K562 (cell line): ENCODE data around the gene NSUN3. TPM values are rescaled to one million over a fixed set of nuclear protein-coding genes. Genes with fewer than 3 reads are reported as not detected.

Source experiments
- ATAC-seq: fragments of 200-7000 bp; cut with Tn5 transposase; 3 replicates; pipeline ENCODE4 v1.9.1; 2020; ENCODE audit warnings: moderate library complexity
- BruUV-seq: library from RNA; stranded (reverse); fragments of 400-500 nt; replicated peaks from 2 replicates; lab custom pipeline; 2021; lab: Mats Ljungman, UMichigan
- CTCF ChIA-PET: fragments of 300-600 bp; formaldehyde crosslinking; extraction: SDS; loops from one replicate; lab custom pipeline; 2021; ENCODE audit warnings: low intra/inter-chr PET ratio; lab: Yijun Ruan, JAX
- POLR2A ChIA-PET: fragments of 300-600, 350-650 bp; sonication (Branson Sonifier 250); formaldehyde crosslinking; extraction: SDS; loops from one replicate; lab custom pipeline; 2021; ENCODE audit warnings: antibody characterized with exemption, inconsistent platforms; lab: Yijun Ruan, JAX
- DNase-seq, 4 experiments: peaks; one replicate each; pipeline versions ENCODE4 v3.0.0 to v3.0.0-alpha.2; 2011 to 2018; ENCODE audit warnings: low spot score in 3 of 4, mixed read lengths in 3 of 4; ENCODE audit errors: extremely low read depth in 1 of 4
- FAIRE-seq: peaks from 2 replicates; lab custom pipeline; 2011; peaks lifted over from hg19 to GRCh38; lab: Jason Lieb, UNC
- H2AFZ ChIP-seq: 2 replicates; pipeline ENCODE4 v1.6.0; 2011; ENCODE audit warnings: low read depth, low read length, control low read depth, inconsistent platforms
- H3K27ac ChIP-seq: fragments of 200-600 bp; 3 replicates; pipeline ENCODE4 v1.8.0; 2011; ENCODE audit warnings: low read depth, mild to moderate bottlenecking, control low read depth, inconsistent platforms, low read length, moderate library complexity, mixed read lengths; ENCODE audit errors: extremely low read depth
- H3K27me3 ChIP-seq, 2 experiments: fragments of 300-600 bp in 1 of 2; 2 replicates in 1 of 2; 3 replicates in 1 of 2; pipeline versions ENCODE4 v1.6.0 to v1.8.0; 2011; ENCODE audit warnings: inconsistent platforms in 2 of 2, low read length in 2 of 2, mild to moderate bottlenecking in 1 of 2, mixed read lengths in 1 of 2, moderate library complexity in 1 of 2; ENCODE audit not compliant: control insufficient read depth in 2 of 2, insufficient read depth in 2 of 2
- H3K36me3 ChIP-seq: fragments of 300-600 bp; 3 replicates; pipeline ENCODE4 v1.8.0; 2011; ENCODE audit warnings: mild to moderate bottlenecking, low read length, inconsistent platforms; ENCODE audit not compliant: control insufficient read depth, insufficient read depth
- H3K4me1 ChIP-seq, 2 experiments: fragments of 200-600 bp in 1 of 2; replicated peaks in 1 of 2; 2 replicates in 1 of 2; 3 replicates in 1 of 2; pipeline versions ENCODE4 v1.5.1 to v1.8.0; 2011; ENCODE audit warnings: inconsistent platforms in 2 of 2, low read length in 2 of 2, mild to moderate bottlenecking in 1 of 2, mixed read lengths in 1 of 2, moderate library complexity in 1 of 2; ENCODE audit not compliant: control insufficient read depth in 2 of 2, insufficient read depth in 2 of 2
- H3K4me2 ChIP-seq: 2 replicates; pipeline ENCODE4 v1.6.1; 2011; ENCODE audit warnings: low read length, control low read depth, inconsistent platforms, mixed read lengths; ENCODE audit not compliant: insufficient read depth
- H3K4me3 ChIP-seq: fragments of 200-600 bp; sonication (generic), shearing (Covaris generic); 2 replicates; pipeline ENCODE4 v1.5.1; 2016; ENCODE audit warnings: control low read depth, inconsistent platforms
- H3K79me2 ChIP-seq: fragments of 200-600 bp; 3 replicates; pipeline ENCODE4 v1.8.0; 2011; ENCODE audit warnings: low read length, inconsistent platforms; ENCODE audit not compliant: control insufficient read depth, insufficient read depth
- H3K9ac ChIP-seq, 2 experiments: 2 replicates each; pipeline versions ENCODE4 v1.6.0 to v1.6.1; 2011; ENCODE audit warnings: low read depth in 2 of 2, low read length in 2 of 2, control low read depth in 1 of 2, inconsistent platforms in 1 of 2, mild to moderate bottlenecking in 1 of 2, mixed read lengths in 1 of 2; ENCODE audit not compliant: insufficient read depth in 1 of 2
- H3K9me1 ChIP-seq: one replicate; pipeline ENCODE4 v1.6.0; 2011; ENCODE audit warnings: inconsistent platforms, mild to moderate bottlenecking, low read length, moderate library complexity; ENCODE audit not compliant: control insufficient read depth, insufficient read depth
- H3K9me3 ChIP-seq: replicated peaks from 2 replicates; pipeline ENCODE4 v1.5.1; 2011; ENCODE audit warnings: low read depth, low read length, inconsistent platforms; ENCODE audit not compliant: control insufficient read depth, insufficient read depth
- H4K20me1 ChIP-seq: replicated peaks from 2 replicates; pipeline ENCODE4 v1.6.1; 2011; ENCODE audit warnings: low read length, inconsistent platforms, mixed read lengths; ENCODE audit not compliant: control insufficient read depth, insufficient read depth
- CTCF ChIP-seq, 3 experiments: IDR thresholded peaks in 2 of 3; conservative IDR thresholded peaks in 1 of 3; 2 replicates each; pipeline ENCODE4 v1.5.1; 2011 to 2012; ENCODE audit warnings: low read length in 3 of 3, mild to moderate bottlenecking in 3 of 3, control low read depth in 2 of 3, improper control_type of control experiment in 1 of 3, inconsistent platforms in 1 of 3, low read depth in 1 of 3, mixed read lengths in 1 of 3, moderate library complexity in 1 of 3; ENCODE audit not compliant: insufficient read depth in 2 of 3
- ESRRA ChIP-seq: fragments of 450-650 bp; IDR thresholded peaks from 2 replicates; pipeline ENCODE4 v1.6.1; 2014; ENCODE audit warnings: low read depth, mild to moderate bottlenecking, moderate library complexity, borderline replicate concordance
- PBX2 ChIP-seq, 2 experiments: IDR thresholded peaks in 1 of 2; conservative IDR thresholded peaks in 1 of 2; 2 replicates each; pipeline ENCODE4 v1.6.1; 2016; ENCODE audit warnings: low read depth in 2 of 2, mild to moderate bottlenecking in 1 of 2, missing compliant biosample characterization in 1 of 2, missing genetic modification characterization in 1 of 2, moderate library complexity in 1 of 2
- PKNOX1 ChIP-seq: fragments of 450-650 bp; IDR thresholded peaks from 2 replicates; pipeline ENCODE4 v1.6.1; 2016
- RUNX1 ChIP-seq: sonication (generic); IDR thresholded peaks from 2 replicates; pipeline ENCODE4 v1.6.1; 2016; ENCODE audit warnings: antibody characterized with exemption, low read depth
- ZFPM2 ChIP-seq: fragments of 250-450 bp; sonication (Bioruptor Pico); IDR thresholded peaks from 2 replicates; pipeline ENCODE4 v1.5.1; 2022; ENCODE audit warnings: mild to moderate bottlenecking
- ZNF79 ChIP-seq: fragments of 250-450 bp; sonication (Bioruptor Pico); IDR thresholded peaks from 2 replicates; pipeline ENCODE4 v1.4.0; 2020; ENCODE audit warnings: low read depth, mild to moderate bottlenecking, moderate library complexity
- WGBS: fragments of 100-300 bp; shearing (Covaris generic); methylation state at CpG from one replicate; pipeline ENCODE4 v1.1.6; 2016; ENCODE audit warnings: low coverage, mixed read lengths; ENCODE audit not compliant: insufficient coverage; ENCODE audit errors: missing lambda C conversion rate; 5-methylcytosine and 5-hydroxymethylcytosine counted together
- in situ Hi-C: fragments of 300-500 bp; cut with MboI; formaldehyde crosslinking; loops from 4 replicates; pipeline ENCODE4 v1.15.0; 2018; ENCODE audit warnings: inconsistent platforms, mixed read lengths
- intact Hi-C: fragments of 100-400 bp; cut with micrococcal nuclease; formaldehyde crosslinking; loops from 2 replicates; pipeline ENCODE4 v1.14.2; 2022
- polyA plus RNA-seq, 8 experiments: library from polyadenylated mRNA; depleted of rRNA in 4 of 8; stranded (reverse) in 5 of 8; unstranded in 3 of 8; fragments of >200 nt; fragmentation: Nextera tagmentation in 2 of 8; fragmentation: Illumina TruSeq in 1 of 8; extraction: Ambion mirVana in 2 of 8; extraction: Trizol in 1 of 8; gene quantifications; 2 replicates each; pipeline versions ENCODE4 v1.2.1 to v1.2.3, GENCODE V29; 2011 to 2014; ENCODE audit warnings: inconsistent platforms in 1 of 8, missing spikeins in 1 of 8
- total RNA-seq, 7 experiments: library from RNA; depleted of rRNA in 6 of 7; stranded (reverse); fragments of >200 nt in 6 of 7; fragmentation: Illumina TruSeq in 2 of 7; extraction: Trizol in 2 of 7; gene quantifications; 2 replicates each; pipeline versions ENCODE4 v1.2.1 to v1.2.3, GENCODE V29; 2011 to 2021; ENCODE audit warnings: low replicate concordance in 1 of 7

Gene NSUN3
- total and polyA plus RNA-seq, 9 of the 15 experiments (the other 6 are each of a cell fraction or from before 2014, with no cell fraction given) = 4.4 to 12.3 (median 7.6) TPM

GRCh38 chr3:94099311-94099710 lies 36.5 kb downstream of the NSUN3 start:
- in situ Hi-C loops = no loop called here
- FAIRE-seq (no peak), DNase-seq (no peak), ATAC-seq (no peak)
- no peak overlapping the region for H3K9ac ChIP-seq
- no peak overlapping the region for H3K4me2 ChIP-seq
- ChIA-PET CTCF (no interaction called here), POLR2A (interaction anchor here (0.6 kb wide), 1 partner anchor 243 kb away, joined by 3 read pairs; no protein-coding TSS in a partner anchor)
- no peaks in the 10 kb centered on the region for H3K9me3 ChIP-seq
- 91% methylated on average over 1 of the region's 1 CpG for WGBS
- no peaks in the 10 kb centered on the region for H4K20me1 ChIP-seq
- H3K36me3 ChIP-seq = peaks cover 14% of the 10 kb centered on the region; the same call in 1 of the 3 replicates
- intact Hi-C loops = no loop called here
- H3K27ac ChIP-seq = no peak overlapping the region
- no peak overlapping the region for H2AFZ ChIP-seq
- H3K27me3 ChIP-seq = no peaks in the 10 kb centered on the region
- no peaks in the 10 kb centered on the region for H3K9me1 ChIP-seq
- H3K4me3 ChIP-seq = no peak overlapping the region
- no peaks in the 10 kb centered on the region for H3K4me1 ChIP-seq
- no TSS peak for BruUV-seq
- no peaks in the 10 kb centered on the region for H3K79me2 ChIP-seq
- no peak for TF ChIP-seq ESRRA
- TF ChIP-seq ZNF79 = no peak
- TF ChIP-seq RUNX1 = no peak

- H3K4me3 ChIP-seq = no peak overlapping the region
- intact Hi-C loops = no loop called here
- FAIRE-seq = no peak
- BruUV-seq = no TSS peak
- no peak overlapping the region for H3K4me2 ChIP-seq
- TF ChIP-seq PBX2 (CRISPR knock-in tag; IDR thresholded peaks at IDR 0.05; ENCODE audit: low read depth) = no peak
- 0 out of 2 replicates have a peak, but pooled peaks have one; percentile 26 for TF ChIP-seq PBX2 (tag; conservative IDR thresholded peaks at IDR 0.05; ENCODE audit: low read depth)
- peak in 1 of 3 experiments; percentile 24; a peak in 1 of 6 replicates for TF ChIP-seq CTCF (IDR thresholded peaks at IDR 0.05 in 2 of 3, conservative IDR thresholded peaks at IDR 0.05 in 1 of 3; ENCODE audit: insufficient read depth in 2 of 3, low read depth in 1 of 3, low read length in 3 of 3)
- TF ChIP-seq PKNOX1 = 0 out of 2 replicates have a peak, but pooled peaks have one; percentile 10
- no peak for TF ChIP-seq ZFPM2 (CRISPR knock-in tag)
- TF ChIP-seq, all 486 proteins: peak for 3
- ChIA-PET CTCF (no interaction called here), POLR2A (interaction anchor here (0.5 to 0.6 kb wide), 2 partner anchors 11 to 39 kb away, joined by 3 read pairs; partner anchors contain the start of genes DHFR2 and NSUN3)
- no peak for ATAC-seq
- Histone ChIP-seq H2AFZ (no peak overlapping the region), H3K27me3 (no peaks in the 10 kb centered on the region), H3K36me3 (0 out of 3 replicates have a peak, but pooled peaks cover 9% of the 10 kb centered on the region), H4K20me1 (no peaks in the 10 kb centered on the region), H3K9ac (no peak overlapping the region), H3K9me1 (no peaks in the 10 kb centered on the region), H3K4me1 (peaks cover 0 to 10% of the 10 kb centered on the region in 2 experiments; a peak in 1 of 5 replicates), H3K9me3 (no peaks in the 10 kb centered on the region), H3K79me2 (no peaks in the 10 kb centered on the region), H3K27ac (no peak overlapping the region)
- WGBS = 35% methylated on average over 3 of the region's 4 CpGs
- in situ Hi-C loops = no loop called here
- no peak for DNase-seq
These were observed 39.0 kb downstream of the NSUN3 start for GRCh38 chr3:94101860-94102259.
